ENCODE measurements around the gene ISL1. TPM values are rescaled to one million over a fixed set of nuclear protein-coding genes. Genes with fewer than 3 reads are reported as not detected.

Gene ISL1
- total RNA-seq, 1 experiment from 2014 or later: not detected

DNA sequence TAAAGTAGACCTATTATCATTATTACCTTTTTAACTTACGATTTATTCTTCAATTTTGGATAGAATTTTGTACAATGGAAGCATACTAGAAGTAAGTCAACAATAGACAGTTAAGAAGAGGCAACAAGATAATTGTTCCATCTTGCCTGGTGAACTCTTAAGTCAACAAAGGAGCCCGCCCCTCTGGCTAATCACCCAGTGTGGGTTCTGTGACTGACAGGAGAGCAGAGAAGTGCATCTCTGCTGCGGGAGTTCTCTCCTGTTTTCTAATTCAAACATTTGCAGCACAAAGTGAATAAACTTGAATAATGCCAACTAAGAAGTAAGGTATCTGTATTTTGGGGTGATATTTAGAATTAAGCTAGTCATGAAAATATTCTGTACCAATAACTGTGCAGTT lies 6.7 kb upstream of the ISL1 start:
- Histone ChIP-seq H3K36me3 (ENCODE audit: insufficient read depth, low read length) (no peaks in the 10 kb centered on the region), H4K20me1 (ENCODE audit: insufficient read depth, low read depth, low read length) (no peaks in the 10 kb centered on the region), H3K9ac (ENCODE audit: low read length) (no peak overlapping the region), H3K27me3 (ENCODE audit: low read length) (no peaks in the 10 kb centered on the region), H3K4me3 (ENCODE audit: low read length) (no peak overlapping the region), H3K27ac (ENCODE audit: low read length) (no peak overlapping the region), H3K9me3 (ENCODE audit: low read length) (no peaks in the 10 kb centered on the region), H2AFZ (ENCODE audit: low read length) (no peak overlapping the region), H3K79me2 (ENCODE audit: low read length) (no peaks in the 10 kb centered on the region), H3K9me2 (replicated peaks; ENCODE audit: insufficient read depth, low read length) (no peaks in the 10 kb centered on the region), H3K4me1 (ENCODE audit: low read length) (no peaks in the 10 kb centered on the region), H3K4me2 (ENCODE audit: low read depth, low read length, poor library complexity, severe bottlenecking) (no peak overlapping the region)
- DNase-seq: no peak

DNA sequence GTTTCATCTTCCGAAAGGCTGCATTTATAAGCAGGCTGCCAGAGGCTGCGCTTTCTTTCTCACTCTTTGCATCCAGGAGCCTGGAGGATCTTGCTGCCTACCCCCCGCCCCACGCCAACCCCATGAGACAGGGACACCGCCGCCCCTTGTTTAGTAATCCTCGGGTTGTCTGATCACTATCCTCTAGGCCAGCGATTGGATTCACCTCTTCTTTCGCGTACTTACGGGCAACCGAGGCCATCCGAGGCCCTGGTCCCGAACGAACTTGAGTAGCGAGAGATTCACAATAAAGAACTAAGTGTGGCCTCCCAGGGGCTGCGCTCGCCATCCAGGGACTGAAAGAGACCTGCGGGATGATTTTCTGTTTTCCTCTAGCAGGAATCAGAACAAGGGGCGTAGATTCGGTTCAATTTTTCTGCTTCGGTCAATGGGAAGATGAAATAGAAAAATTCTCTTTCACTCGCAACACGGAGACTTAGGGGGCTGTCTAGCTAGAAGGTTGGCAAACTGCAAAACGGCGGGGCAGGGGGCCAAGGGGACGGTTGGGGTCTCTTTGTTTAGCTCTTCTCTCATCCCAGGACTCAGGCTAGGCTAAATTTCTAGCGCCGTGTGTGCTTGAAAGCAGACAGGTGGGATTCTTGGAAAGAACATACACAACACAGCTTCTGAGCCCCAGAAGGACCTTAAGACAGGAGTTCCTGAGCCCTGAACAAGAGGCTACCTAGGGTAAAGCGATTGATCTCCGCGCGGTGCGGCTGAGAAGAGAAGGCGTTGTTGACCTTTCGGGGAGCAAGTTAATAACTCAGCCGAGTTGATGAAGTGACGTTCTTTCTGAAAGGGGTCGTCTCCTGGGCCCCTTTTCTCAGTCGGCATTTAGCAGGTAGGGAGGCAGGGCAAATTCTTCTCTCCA lies 5.8 kb upstream of the ISL1 start:
- H3K36me3 ChIP-seq (ENCODE audit: insufficient read depth, low read length): no peaks in the 10 kb centered on the region
- H3K9me2 ChIP-seq (replicated peaks; ENCODE audit: insufficient read depth, low read length): no peaks in the 10 kb centered on the region
- H3K9ac ChIP-seq (ENCODE audit: low read length): no peak overlapping the region
- no peaks in the 10 kb centered on the region for H3K27me3 ChIP-seq (ENCODE audit: low read length)
- H2AFZ ChIP-seq (ENCODE audit: low read length): no peak overlapping the region
- H3K4me2 ChIP-seq (ENCODE audit: low read depth, low read length, poor library complexity, severe bottlenecking): no peak overlapping the region
- H4K20me1 ChIP-seq (ENCODE audit: insufficient read depth, low read depth, low read length): no peaks in the 10 kb centered on the region
- H3K79me2 ChIP-seq (ENCODE audit: low read length): no peaks in the 10 kb centered on the region
- H3K9me3 ChIP-seq (ENCODE audit: low read length): no peaks in the 10 kb centered on the region
- H3K27ac ChIP-seq (ENCODE audit: low read length): no peak overlapping the region
- no peak for DNase-seq
- H3K4me3 ChIP-seq (ENCODE audit: low read length): no peak overlapping the region
- H3K4me1 ChIP-seq (ENCODE audit: low read length): no peaks in the 10 kb centered on the region

DNA sequence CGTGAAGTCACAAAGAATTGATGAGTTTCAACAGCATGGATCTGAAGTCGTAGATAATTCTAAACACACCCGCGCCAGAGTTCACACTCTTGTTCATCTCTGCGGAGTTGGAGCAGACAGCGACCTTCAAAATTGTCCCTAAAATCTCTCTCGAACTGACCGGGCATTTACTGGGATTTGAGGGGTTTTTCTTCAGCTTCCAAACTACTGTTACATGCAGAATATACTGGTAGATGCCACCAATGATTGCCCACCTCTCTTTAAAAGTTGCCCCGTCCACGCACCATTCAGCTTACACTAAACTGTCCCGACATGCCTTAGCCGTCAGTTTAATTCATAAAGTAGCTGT lies 5.2 kb upstream of the ISL1 start:
- Histone ChIP-seq H3K9me3 (ENCODE audit: low read length) (no peaks in the 10 kb centered on the region), H3K36me3 (ENCODE audit: insufficient read depth, low read length) (no peaks in the 10 kb centered on the region), H4K20me1 (ENCODE audit: insufficient read depth, low read depth, low read length) (no peaks in the 10 kb centered on the region), H3K27me3 (ENCODE audit: low read length) (no peaks in the 10 kb centered on the region), H3K9ac (ENCODE audit: low read length) (no peak overlapping the region), H3K4me3 (ENCODE audit: low read length) (no peak overlapping the region), H3K27ac (ENCODE audit: low read length) (no peak overlapping the region), H3K79me2 (ENCODE audit: low read length) (no peaks in the 10 kb centered on the region), H3K9me2 (replicated peaks; ENCODE audit: insufficient read depth, low read length) (no peaks in the 10 kb centered on the region), H3K4me2 (ENCODE audit: low read depth, low read length, poor library complexity, severe bottlenecking) (no peak overlapping the region), H2AFZ (ENCODE audit: low read length) (no peak overlapping the region), H3K4me1 (ENCODE audit: low read length) (no peaks in the 10 kb centered on the region)
- DNase-seq: no peak

DNA sequence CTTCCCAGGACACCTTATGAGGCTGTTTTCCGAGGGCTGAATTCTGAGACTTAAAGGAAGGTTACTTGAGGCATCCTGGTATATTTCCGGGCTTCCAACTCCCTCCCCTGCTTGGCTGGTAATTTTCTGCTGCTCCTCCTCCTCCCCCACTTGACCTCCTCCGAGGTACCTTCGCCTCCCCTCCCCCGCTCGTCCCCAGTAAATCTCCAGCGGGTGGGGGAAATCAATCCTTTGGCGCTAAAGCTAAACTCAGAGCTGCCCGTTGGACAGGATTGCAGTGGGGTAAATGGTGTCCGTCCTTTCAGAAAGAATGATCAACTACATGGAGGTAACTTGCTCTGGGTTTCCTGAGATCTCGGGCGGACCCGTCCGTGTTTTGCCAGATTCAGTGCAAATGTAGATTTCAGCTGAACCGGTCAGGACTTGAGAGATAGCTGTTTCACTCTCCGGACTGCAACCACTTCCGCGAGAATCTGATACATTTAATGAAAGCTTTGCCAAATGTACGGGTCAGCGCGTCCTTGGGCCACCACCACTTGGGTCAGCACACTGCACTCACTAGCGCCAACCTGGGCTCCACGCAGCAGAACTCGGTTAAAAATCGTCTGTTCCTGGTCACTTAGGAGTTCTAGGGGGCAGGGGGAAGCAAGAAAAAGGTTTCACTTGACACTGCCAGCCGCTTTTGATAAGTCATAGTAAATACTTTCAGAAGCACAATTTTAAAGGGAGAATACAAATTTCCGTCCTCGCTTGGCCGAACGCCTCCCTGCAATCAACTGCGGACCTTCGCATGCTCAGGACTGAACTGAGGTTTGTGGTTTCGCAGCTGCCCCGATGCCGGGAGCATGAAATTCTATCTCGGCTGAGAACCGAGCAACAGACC lies 4.6 kb upstream of the ISL1 start:
- Histone ChIP-seq H3K36me3 (ENCODE audit: insufficient read depth, low read length) (no peaks in the 10 kb centered on the region), H3K4me2 (ENCODE audit: low read depth, low read length, poor library complexity, severe bottlenecking) (no peak overlapping the region), H3K9ac (ENCODE audit: low read length) (no peak overlapping the region), H3K4me3 (ENCODE audit: low read length) (no peak overlapping the region), H3K9me2 (replicated peaks; ENCODE audit: insufficient read depth, low read length) (no peaks in the 10 kb centered on the region), H3K79me2 (ENCODE audit: low read length) (no peaks in the 10 kb centered on the region), H3K27me3 (ENCODE audit: low read length) (no peaks in the 10 kb centered on the region), H2AFZ (ENCODE audit: low read length) (no peak overlapping the region), H3K4me1 (ENCODE audit: low read length) (no peaks in the 10 kb centered on the region), H3K9me3 (ENCODE audit: low read length) (no peaks in the 10 kb centered on the region), H3K27ac (ENCODE audit: low read length) (no peak overlapping the region), H4K20me1 (ENCODE audit: insufficient read depth, low read depth, low read length) (no peaks in the 10 kb centered on the region)
- DNase-seq: no peak

DNA sequence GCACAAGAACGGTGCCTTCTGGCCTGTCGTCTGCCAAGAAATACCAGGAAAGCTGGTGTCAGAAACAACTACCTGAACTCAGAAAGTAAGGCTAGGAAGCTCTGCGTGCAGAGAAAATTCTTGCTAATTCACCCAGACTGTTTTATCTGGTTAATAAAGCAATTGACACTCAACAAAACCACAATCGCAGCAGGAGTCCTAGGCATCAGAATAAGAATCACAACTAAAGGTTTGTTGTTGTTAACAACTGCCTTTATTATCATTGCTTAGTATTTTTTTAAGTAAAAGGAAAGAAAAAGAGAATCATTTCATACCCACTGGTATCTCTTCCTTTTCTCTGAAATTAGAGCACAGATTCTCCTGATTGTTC lies 3.9 kb upstream of the ISL1 start:
- no peak overlapping the region for H3K4me2 ChIP-seq (ENCODE audit: low read depth, low read length, poor library complexity, severe bottlenecking)
- no peak overlapping the region for H3K27ac ChIP-seq (ENCODE audit: low read length)
- H3K27me3 ChIP-seq (ENCODE audit: low read length): no peaks in the 10 kb centered on the region

DNA sequence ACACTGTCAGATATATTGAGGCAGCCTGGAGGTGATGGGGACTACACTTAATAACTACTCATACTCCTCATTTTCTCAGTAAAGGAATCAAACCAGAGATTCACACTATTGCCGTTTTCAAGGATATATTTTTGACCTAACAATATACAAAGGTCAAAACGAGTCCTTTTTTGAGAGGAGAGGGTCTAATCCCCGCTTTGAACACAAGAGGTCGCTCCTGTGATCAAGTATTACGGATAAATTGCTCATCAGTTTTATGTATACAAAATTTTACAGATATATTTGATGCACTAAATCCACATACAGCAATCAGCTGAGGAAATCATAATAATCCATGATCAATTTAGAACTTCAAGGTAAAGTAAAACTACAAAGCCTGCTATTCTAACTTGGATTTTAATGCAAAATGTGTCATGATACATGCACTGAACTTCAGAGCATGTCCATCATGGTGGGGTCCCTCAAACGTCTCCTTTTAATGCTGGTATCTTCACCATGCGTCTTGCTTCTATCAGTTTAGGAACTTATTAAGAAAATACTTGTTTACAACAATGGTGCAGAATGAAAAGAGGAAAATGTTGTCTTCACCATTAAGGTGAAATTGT lies 2.5 kb upstream of the ISL1 start:
- peak; percentile 71 for DNase-seq
- Histone ChIP-seq H2AFZ (ENCODE audit: low read length) (no peak overlapping the region), H3K36me3 (ENCODE audit: insufficient read depth, low read length) (no peaks in the 10 kb centered on the region), H3K27me3 (ENCODE audit: low read length) (no peaks in the 10 kb centered on the region), H3K4me3 (ENCODE audit: low read length) (no peak overlapping the region), H3K4me1 (ENCODE audit: low read length) (no peaks in the 10 kb centered on the region), H3K9ac (ENCODE audit: low read length) (no peak overlapping the region), H3K9me2 (replicated peaks; ENCODE audit: insufficient read depth, low read length) (no peaks in the 10 kb centered on the region), H3K9me3 (ENCODE audit: low read length) (no peaks in the 10 kb centered on the region), H4K20me1 (ENCODE audit: insufficient read depth, low read depth, low read length) (no peaks in the 10 kb centered on the region), H3K79me2 (ENCODE audit: low read length) (no peaks in the 10 kb centered on the region), H3K4me2 (ENCODE audit: low read depth, low read length, poor library complexity, severe bottlenecking) (no peak overlapping the region), H3K27ac (ENCODE audit: low read length) (no peak overlapping the region)

More for the DNA sequence above, 3.9 kb upstream of the ISL1 start:
- Histone ChIP-seq H2AFZ (ENCODE audit: low read length) (no peak overlapping the region), H4K20me1 (ENCODE audit: insufficient read depth, low read depth, low read length) (no peaks in the 10 kb centered on the region), H3K9me2 (replicated peaks; ENCODE audit: insufficient read depth, low read length) (no peaks in the 10 kb centered on the region), H3K4me3 (ENCODE audit: low read length) (no peak overlapping the region), H3K9ac (ENCODE audit: low read length) (no peak overlapping the region), H3K9me3 (ENCODE audit: low read length) (no peaks in the 10 kb centered on the region), H3K4me1 (ENCODE audit: low read length) (no peaks in the 10 kb centered on the region), H3K79me2 (ENCODE audit: low read length) (no peaks in the 10 kb centered on the region), H3K36me3 (ENCODE audit: insufficient read depth, low read length) (no peaks in the 10 kb centered on the region)
- DNase-seq: no peak

DNA sequence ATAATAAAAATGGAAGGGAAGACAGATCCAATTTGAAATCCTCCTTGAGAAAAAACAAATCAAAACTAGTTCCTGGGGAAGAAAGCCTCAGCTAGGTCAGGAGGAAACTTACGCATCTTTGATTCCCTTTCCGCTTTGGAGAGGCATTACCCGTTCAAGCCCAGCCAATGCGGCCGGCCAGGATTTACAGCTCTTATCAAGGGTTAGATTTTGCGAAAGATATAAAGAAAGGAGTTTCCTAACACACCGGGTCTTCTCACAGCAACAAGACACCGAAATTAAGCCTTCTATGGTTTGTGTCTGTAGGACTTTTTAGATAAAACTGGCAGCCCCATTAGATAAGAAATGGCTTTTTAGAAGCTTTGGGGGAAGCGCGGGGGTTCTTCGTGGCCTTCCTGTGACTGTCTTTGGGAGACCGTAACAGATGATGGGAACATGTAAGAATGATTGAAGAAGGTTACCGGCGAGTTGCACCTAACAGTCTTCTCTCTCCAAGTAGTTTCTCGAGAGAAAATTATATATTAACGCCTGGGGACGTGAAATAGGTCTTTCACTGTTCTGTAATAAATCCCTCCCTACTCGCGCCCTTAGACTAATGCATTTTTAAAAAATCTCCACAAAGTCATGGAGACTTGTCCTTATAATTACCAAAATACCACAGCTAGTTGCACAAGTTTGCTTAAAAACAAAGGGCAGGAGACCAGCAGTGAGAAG lies 1.3 kb upstream of the ISL1 start:
- H3K9me2 ChIP-seq (replicated peaks; ENCODE audit: insufficient read depth, low read length): no peaks in the 10 kb centered on the region
- H2AFZ ChIP-seq (ENCODE audit: low read length): no peak overlapping the region
- H3K4me2 ChIP-seq (ENCODE audit: low read depth, low read length, poor library complexity, severe bottlenecking): no peak overlapping the region
- no peaks in the 10 kb centered on the region for H4K20me1 ChIP-seq (ENCODE audit: insufficient read depth, low read depth, low read length)
- no peaks in the 10 kb centered on the region for H3K9me3 ChIP-seq (ENCODE audit: low read length)
- no peaks in the 10 kb centered on the region for H3K4me1 ChIP-seq (ENCODE audit: low read length)
- no peaks in the 10 kb centered on the region for H3K79me2 ChIP-seq (ENCODE audit: low read length)
- no peaks in the 10 kb centered on the region for H3K36me3 ChIP-seq (ENCODE audit: insufficient read depth, low read length)
- H3K4me3 ChIP-seq (ENCODE audit: low read length): no peak overlapping the region
- H3K27me3 ChIP-seq (ENCODE audit: low read length): no peaks in the 10 kb centered on the region
- DNase-seq: no peak
- H3K27ac ChIP-seq (ENCODE audit: low read length): no peak overlapping the region
- no peak overlapping the region for H3K9ac ChIP-seq (ENCODE audit: low read length)
